H54 (cell line): ENCODE results near the gene DHX35.
"Not testable (repeated sequence)": the region's sequence is repeated elsewhere in the genome, so short reads cannot be mapped to it uniquely, and the experiment has no call there.

Source experiments
- DNase-seq: peaks from one replicate; pipeline ENCODE4 v3.0.0; 2011; ENCODE audit warnings: low spot score, mixed read lengths; ENCODE audit not compliant: insufficient read length
- FAIRE-seq: peaks from 3 replicates; lab custom pipeline; 2011; peaks lifted over from hg19 to GRCh38; lab: Jason Lieb, UNC
- POLR2A ChIP-seq: IDR thresholded peaks from 2 replicates; pipeline ENCODE4 v1.6.1; 2011; ENCODE audit warnings: low read depth, mild to moderate bottlenecking, low read length

DHX35 gene

DNA sequence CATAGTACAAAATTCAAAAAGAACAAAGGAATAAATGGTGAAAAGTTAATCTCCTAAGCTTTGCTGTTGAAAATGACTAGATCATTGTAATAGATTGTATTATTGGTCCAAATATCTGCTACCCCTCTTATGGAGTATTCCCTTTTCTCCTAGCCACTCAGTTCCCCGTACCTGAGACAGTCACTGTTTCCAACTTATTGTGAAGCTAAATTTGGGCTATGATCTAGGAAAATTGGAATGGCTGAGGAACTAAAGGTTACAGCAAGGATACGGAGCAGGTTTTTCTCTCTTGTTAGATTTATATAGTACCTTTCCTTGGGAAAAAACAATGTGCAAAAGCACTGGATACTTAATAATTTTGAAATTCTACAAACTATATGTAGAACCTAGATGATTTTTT is 17.3 kb downstream of the DHX35 start:
- no peak for TF ChIP-seq POLR2A
- DNase-seq = no peak
- no peak for FAIRE-seq

DNA sequence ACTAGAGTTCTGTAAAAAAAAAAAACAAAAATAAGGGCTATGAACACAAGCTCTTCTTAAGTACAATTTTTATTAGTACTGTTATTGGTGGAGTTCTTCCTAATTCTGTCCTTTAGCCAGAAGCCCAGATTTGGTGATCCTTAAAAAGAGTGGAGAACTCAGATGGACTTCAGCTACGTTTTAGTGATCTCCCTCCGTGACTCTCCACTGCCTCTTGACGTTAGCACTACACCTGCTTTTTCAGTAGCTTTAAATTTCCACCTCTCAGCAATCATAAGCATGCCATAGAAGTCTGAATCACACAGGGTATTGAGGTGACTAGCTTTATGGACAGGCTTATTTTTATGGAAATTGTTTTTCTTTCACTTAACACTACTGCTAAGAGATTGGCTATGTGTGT is 17.7 kb downstream of the DHX35 start:
- DNase-seq (no peak), FAIRE-seq (no peak)
- no peak for TF ChIP-seq POLR2A

DNA sequence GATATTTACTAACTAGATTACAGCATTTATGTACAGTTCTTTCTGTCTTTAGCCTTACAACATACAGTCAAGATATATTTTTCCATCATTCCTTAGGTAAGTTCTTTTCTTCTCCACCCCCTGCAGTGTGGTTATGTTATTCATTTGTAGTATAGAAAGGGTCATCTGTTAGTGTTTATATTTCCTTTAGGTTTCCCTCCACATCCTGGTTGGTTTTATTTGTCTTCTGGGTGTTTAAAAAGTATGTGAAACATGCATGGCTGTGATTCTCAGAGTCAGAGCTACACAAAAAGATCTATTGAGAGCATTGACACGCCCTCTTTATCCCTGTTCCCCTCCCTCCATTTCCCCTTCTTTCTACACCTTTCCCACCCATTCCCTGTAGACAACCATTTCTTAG is 20.1 kb downstream of the DHX35 start:
- no peak for FAIRE-seq
- DNase-seq = no peak
- no peak for TF ChIP-seq POLR2A

DNA sequence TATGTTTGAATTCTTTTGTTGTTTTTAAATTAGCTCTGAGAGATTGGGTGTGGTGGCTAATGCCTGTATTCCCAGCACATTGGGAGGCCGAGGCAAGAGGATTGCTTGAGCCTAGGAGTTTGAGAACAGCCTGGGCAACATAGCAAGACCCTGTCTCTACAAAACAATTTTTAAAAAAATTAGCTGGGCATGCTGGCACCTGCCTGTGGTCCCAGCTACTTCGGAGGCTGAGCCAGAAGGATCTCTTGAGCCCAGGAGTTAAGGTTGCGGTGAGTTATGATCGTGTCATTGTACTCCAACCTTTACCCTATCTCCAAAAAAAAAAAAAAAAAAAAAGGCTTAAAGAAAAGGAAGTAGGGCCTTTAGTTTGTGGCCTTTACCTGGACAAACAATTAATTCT is 22.9 kb downstream of the DHX35 start:
- FAIRE-seq (no peak), DNase-seq (no peak)
- no peak for TF ChIP-seq POLR2A

DNA sequence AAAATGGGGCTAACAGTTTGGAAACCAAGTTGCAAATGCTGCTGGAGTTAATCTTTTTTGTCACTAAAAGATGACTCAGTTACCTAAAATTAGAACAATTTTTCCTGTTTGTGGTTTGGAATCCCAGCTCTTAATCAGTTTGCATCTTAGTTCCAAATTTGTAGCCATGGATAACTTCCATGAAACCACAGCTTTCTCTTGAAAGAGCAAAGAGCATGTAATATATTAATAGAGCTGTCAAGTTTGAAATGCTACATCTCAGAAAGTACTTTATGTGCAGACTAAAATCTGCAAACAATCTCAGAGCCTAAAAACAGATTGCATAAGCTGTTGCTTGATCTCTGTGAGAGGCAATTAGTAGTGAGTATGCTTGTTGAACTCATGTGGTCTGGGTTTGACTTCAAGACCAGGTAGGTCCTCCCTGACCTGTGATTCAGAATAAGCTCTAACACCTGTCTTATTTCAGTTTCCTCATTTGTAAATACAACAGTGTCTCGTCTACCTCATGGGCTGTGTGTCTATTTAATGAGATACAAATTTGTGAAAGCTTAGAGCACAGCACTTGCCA is 23.5 kb downstream of the DHX35 start:
- no peak for TF ChIP-seq POLR2A
- DNase-seq = no peak
- no peak for FAIRE-seq

DNA sequence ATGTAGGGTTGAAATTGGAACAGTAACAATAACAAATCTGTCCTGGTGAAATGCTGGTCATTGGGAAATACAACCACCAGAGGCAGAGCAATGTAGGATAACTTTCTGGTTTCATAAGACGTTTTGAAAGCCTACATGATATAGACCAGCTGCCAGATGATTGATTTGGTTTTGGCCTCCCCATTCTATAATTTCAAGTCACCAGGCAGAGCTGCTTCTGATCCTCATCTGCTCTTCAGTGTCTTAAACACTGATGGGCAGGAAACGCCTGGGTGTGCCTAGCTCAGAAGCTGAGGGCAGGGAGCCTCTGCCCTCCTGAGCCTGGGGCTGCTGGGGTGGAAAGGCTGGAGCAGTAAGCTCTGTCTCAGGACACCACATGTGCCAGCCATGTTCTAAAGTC is 24.5 kb downstream of the DHX35 start:
- FAIRE-seq (no peak), DNase-seq (no peak)
- no peak for TF ChIP-seq POLR2A

DNA sequence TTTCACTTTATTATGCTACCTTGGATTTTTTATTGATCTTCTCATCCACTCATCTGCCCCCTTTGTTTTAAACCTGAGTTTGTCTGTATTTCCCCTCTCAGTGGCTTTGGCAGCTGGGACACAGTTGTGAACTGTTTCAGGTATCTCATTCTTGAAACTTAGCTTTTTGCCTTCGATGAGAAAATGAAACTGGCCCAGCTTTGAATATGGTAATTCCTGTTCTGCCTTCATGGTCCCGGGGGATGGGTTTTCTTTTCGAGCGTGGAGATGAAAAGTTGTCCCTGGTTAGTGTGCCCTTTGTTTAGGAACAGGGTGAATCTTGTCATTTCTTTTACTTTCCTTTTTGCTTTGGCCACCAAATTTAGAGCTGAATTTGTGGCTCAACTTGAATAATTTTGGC is 25.6 kb downstream of the DHX35 start:
- no peak for DNase-seq
- no peak for TF ChIP-seq POLR2A
- no peak for FAIRE-seq

DNA sequence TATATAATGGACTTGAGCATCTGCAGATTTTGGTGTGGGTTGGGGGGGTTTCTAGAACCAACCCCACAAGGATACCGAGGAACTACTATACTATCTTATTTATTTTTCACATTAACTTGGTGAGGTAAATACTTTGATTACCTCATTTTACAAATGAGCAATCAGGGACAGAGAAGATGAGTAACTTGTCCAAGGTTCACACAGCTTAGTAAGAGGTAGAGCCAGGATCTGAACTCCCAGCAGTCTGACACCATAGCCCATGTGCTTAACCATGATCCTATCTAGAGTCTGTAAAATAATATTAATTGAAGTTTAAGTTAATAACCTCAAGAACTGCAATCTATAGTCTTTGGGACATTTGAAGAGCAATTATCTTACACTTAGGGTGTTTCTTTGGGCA is 28.6 kb downstream of the DHX35 start:
- no peak for DNase-seq
- FAIRE-seq = no peak
- TF ChIP-seq POLR2A = no peak

DNA sequence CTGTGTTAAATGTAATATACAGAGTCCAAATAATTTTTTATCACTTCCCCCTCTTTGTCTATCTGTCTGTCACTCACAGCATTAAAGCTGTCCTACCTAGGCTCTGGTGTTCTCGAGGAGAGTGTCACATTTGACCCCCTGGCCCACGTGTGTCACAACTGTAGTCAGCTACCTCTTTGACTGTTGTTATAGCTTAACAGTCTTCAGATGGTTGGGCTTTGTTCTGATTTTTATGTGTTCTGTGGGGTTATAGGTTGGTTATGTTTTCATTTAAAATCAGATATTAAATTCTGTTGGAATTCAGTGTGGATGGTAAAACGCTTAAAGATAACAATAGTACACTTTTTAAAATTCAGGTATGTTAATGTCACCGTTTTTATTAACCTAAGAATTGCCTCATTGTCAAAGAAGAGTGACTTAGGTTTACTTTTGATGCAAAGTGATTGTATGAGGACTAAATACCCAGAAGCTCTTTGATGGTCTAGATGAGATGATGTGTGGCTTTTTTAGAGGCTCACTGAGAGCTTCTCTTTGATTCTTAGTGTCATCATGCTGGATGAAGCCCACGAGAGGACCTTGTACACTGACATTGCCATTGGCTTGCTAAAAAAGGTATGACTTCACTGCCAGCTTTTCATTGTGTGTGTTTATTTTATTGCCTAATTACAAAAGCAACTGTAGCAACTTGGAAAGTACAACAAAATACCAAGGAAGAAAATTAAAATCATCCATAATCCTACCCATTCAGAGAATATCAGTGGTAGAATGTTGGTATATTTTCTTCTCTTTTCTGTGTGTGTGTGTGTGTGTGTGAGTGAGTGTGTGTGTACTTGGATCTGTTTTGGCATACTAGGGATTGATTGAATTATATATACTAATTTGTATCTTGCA is 29.9 kb downstream of the DHX35 start:
- FAIRE-seq = no peak
- no peak for DNase-seq
- no peak for TF ChIP-seq POLR2A

DNA sequence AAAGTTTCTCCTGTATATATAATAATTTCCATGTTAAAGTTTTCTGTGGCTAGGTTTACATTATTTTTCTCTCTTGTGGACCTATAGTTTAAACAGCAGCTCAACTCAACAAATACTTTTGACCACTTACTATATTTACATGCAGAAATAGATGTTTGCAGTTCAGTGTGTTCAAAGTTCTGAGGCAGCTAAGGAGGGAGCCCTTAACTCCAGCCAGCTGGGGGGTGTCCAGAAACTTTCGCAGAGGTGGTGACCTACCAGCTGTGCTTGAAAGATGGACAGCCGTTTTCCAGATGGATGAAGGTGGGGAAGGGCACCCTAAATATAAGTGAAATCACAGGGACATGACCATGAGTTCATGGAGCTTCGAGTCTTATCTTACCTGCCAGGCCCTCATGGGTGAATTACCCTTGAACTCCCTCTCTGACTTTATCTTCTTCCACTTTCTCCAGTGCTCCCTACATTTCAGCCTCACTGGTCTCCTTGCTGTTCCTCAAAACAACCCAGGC is 33.4 kb downstream of the DHX35 start:
- no peak for TF ChIP-seq POLR2A
- DNase-seq (no peak), FAIRE-seq (no peak)

DNA sequence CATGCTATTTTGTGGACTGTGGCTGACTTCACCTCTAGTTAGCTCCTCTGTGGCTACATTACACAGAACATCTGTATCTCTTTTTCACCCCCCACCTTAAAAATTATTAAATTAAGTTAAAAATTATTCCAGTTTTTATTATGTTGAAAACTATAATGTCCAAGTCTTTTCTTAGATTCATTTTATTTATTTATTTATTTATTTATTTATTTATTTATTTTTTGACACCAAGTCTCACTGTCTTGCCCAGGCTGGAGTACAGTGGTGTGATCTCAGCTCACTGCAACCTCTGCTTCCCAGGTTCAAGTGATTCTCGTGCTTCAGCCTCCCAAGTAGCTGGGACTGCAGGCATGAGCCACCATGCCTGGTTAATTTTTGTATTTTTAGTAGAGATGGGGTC is 34.7 kb downstream of the DHX35 start:
- not testable (repeated sequence) for DNase-seq, FAIRE-seq

DNA sequence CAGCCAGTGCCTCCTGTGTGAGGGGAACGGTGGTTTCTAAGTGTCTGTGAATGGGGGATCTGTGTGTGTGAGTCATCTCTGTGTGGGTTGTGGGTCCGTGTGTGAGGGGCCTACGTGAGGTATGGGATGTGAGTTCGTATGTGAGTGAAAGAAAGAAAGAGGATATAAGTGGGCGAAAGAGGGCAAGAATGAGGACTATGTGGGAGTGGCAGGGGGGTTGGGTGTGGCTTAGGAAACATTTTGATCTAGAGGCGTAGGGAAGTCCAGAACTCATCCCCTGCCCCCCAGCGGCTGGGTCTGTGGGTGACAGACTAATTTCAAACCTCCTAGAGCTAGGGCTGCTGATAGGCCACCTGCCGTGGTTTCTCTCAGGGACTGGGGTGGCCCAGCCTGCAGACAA is 35.5 kb downstream of the DHX35 start:
- no peak for DNase-seq
- FAIRE-seq = no peak
- TF ChIP-seq POLR2A = no peak

DNA sequence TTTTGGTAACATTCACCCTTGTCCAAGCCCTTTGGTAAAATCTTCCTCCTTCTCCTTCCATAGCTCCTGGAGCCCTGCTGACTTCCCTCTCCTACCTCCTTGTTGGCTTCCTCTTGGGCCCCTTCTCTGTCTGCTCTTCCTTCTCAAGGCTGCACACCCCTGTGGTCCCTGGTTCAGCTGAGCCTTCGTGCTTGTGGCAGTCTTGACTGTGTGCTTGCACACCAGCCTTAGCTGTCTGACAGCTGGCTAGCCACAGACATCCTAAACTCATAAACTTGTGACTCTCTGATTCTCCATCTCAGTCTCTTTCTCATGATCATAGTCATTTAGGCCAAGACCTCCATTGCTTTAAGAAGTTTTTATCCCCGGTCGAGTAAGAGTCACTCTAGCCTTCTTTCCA is 37.1 kb downstream of the DHX35 start:
- no peak for DNase-seq
- FAIRE-seq = no peak
- TF ChIP-seq POLR2A = no peak

DNA sequence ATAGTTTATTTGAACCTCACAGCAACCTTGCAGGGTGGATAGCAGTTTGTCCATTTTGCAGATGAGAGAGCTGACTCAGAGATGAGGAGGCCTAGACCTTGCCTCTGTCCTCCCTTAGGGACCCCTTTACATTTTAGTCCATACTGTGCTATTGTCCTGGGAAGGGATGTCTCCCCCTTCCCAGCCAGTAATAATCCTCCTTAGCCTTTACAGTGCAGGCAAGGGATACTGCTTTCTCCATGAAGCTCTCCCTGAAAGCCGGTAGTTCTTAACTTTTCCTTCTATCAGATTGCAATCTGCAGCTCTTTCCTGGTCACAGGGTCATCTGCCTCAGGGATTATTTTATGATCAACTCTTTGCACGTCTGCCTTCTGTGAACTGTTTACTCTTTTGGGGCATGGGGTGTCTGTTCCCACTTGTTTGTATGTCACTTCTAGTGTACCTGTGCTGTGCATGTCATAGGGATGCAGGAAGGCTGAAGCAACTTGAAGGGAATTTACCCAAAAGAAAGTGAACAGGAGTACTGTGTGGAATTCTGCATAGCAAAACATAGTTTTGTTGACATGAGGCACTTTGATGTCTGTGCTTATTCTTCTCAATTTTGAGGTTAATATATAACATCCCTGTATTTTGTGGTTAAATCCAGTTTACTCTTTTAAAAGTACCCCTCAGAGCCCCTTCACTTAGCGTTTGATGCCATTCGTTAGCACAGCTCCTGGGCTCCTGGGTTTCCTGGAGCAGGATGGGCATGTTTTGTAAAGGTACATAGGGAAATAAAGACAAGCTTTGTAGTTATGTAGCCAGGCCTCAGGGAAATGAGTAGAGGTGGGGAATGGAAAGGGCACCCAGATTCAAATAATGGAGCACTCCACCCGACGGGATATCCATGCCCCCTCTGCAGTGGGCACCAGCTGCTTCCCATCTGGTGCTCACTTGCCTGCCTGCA is 38.1 kb downstream of the DHX35 start:
- DNase-seq = no peak
- no peak for FAIRE-seq
- TF ChIP-seq POLR2A = no peak

DNA sequence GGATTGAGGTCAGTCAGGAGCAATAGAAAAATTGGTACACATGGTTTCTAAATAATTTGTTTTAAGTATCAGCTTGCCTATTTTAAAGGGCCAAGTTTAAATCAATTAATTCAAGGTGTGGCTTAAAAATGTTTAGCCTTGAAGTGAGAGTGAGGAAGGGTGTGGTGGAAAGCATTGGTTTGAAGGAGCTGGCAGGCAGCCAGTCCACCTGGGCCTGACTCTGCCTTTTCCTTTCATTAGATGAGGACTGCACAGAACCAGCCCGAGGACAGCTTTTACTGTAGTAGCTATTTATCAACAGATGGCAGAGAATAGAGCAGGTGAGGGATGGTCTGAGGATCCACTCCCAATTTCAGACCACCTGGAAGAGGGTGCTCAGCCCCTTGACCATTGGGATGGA is 42.4 kb downstream of the DHX35 start:
- DNase-seq (no peak), FAIRE-seq (no peak)
- TF ChIP-seq POLR2A = no peak
